HG02981 (cell line): ENCODE measurements around the gene AUH.
A peak's percentile ranks its signal among the peaks of the same experiment; 100 is the strongest.
"Not testable (repeated sequence)": the region's sequence is repeated elsewhere in the genome, so short reads cannot be mapped to it uniquely, and the experiment has no call there.

Experiments
- ATAC-seq: cut with Tn5 transposase; IDR thresholded peaks from one replicate; pipeline ENCODE4 v1.9.1; 2021; ENCODE audit warnings: mild to moderate bottlenecking, moderate library complexity; ENCODE audit not compliant: unreplicated experiment

AUH gene, protein sequence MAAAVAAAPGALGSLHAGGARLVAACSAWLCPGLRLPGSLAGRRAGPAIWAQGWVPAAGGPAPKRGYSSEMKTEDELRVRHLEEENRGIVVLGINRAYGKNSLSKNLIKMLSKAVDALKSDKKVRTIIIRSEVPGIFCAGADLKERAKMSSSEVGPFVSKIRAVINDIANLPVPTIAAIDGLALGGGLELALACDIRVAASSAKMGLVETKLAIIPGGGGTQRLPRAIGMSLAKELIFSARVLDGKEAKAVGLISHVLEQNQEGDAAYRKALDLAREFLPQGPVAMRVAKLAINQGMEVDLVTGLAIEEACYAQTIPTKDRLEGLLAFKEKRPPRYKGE

GRCh38 chr9:91361291-91362050 lies at the start of gene AUH:
Gene AUH (minus strand): TSS chr9:91361918. CDS start chr9:91361889, 29 bp downstream.
- peak; percentile 81 for ATAC-seq

- no peak for ATAC-seq
Observed at GRCh38 chr9:91411096-91411771, 49.5 kb upstream of the AUH start.

DNA sequence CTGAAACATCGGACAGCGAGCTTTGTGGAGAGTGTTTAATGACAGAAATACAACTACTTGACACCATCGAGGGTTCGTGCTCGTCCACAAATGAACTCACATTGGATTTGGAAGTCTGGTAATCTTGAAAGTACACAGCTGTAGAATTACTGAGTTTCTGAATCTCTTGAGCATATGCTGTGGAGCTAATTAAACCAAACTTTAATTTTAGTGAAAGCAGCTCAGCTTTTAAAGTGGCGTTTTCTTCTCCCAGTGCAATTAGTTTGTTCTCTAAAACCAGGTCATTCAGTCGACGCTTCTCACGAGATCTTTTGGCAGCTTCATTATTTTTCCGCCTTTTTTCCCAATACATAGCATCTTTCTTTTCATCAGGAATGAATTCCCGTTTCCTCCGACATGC lies 48.4 kb upstream of the AUH start:
- ATAC-seq, result no peak

GRCh38 chr9:91408475-91408874 lies 46.8 kb upstream of the AUH start:
- no peak for ATAC-seq

GRCh38 chr9:91407580-91408318 lies 46.0 kb upstream of the AUH start:
- no peak for ATAC-seq

DNA sequence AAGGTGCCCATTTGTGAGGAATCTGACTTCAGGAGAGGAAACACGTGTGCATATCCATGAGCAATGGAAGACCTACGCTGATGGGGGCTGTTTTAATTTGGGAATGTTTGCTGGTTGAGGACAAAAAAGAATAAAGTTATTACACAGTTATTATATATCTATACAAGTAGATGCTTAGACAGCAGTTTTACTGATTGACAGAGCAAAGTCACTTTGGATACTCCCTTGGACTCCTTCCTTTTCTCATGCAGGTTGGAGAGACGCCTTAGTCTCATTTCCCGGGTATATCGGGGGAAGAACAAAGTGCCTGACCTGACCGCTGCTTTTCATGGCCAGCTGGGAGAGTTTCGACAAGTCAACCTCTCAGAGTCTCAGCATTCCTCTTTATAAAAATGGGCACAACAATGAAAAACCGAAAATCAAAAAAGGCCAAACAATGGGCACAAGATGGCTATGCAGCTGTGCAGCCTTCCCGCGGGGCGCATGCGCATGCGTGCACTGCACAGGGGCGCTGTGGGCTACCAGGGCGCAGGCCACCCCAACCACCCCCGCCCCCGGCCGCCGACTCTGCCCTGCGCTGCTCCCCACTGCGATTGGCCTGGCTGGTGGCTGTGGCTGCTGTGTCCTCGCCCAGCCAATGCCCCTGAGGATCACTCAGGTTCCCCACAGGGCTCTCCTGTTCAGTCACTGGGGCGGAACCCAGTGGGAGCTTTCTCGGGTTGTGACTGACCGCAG lies 43.8 kb upstream of the AUH start:
- ATAC-seq, result no peak

- ATAC-seq, result no peak
Observed at GRCh38 chr9:91403665-91404543, 42.2 kb upstream of the AUH start.

DNA sequence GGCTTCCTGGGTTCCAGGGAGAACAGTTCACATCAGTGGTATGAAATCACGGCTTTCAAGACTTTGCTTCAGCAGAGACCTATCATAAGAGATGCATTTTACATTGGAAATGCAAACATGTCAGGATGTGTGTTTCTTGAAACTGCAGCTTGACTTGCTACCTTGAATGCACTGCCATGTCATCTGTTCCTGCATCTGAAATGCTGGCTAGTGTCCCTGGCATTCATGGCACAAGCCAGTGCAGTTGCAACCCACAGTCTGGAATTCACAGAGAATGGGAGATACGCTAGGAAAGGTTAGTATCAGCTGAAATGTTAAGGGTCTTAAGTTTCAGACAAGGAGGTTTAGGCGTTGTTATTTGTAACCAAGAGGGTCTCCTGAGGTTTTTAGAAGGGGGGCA lies 37.2 kb upstream of the AUH start:
- ATAC-seq, result no peak

GRCh38 chr9:91395553-91396471 lies 34.1 kb upstream of the AUH start:
- peak; percentile 71 for ATAC-seq

DNA sequence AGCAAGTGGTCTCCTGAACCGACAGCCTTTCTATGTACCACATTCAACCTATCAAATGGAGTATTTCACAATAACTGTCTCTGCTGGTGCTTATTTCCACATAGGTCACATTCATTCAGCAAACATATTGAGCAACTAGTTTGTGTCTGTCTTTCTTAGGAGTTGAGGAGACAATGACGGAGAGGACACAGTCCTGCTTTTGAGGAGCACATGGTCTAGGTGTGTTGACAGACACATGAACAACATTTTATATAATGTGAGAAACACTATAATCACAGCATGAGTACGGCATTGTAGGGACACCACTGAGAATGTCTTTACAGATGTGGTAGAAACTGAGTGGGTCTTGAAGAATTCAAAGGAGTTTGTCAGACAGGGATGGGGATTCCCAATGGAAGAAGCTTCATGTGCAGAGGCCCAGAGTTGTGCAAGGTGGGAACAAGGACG lies 33.4 kb upstream of the AUH start:
- no peak for ATAC-seq

DNA sequence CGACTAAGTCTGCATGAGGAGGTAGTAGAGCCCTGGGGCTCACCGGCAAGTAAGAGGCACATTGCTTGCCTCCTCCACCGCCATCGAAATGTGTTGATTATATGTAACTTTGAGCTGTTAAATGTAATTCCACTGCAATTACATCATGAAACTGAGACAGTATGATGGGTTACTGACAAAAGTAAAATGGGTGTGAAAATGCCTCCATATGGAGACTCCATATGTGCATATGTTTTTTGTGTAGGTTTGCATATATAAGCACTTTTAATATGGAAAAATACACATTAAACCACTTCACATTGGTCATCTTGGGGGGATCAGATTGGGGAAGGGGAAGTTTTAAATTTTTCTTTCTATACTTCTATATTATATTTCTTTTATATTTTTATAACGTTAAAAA lies 32.1 kb upstream of the AUH start:
- no peak for ATAC-seq

DNA sequence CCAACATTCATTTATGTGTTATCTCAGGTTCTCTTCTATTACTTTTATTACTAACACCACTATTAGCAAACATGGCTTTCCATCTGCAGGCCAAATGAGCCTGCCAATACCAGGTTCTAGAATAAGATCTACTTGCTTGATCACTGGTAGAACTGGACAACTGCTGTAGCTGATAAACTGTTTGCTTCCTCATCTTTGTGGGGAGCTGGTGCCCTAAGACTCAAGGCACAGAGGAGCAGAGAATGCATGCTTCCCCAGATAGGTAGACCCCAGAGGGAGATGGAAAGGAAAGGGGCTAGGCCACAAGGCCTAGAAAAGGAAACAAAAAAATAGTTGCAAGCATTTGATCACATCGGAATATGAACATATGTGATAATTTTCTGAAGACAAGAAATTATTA lies 30.7 kb upstream of the AUH start:
- no peak for ATAC-seq

- no peak for ATAC-seq
Observed at GRCh38 chr9:91391818-91392217, 30.1 kb upstream of the AUH start.

GRCh38 chr9:91391412-91391811 lies 29.7 kb upstream of the AUH start:
- ATAC-seq, result no peak

- not testable (repeated sequence) for ATAC-seq
Observed at GRCh38 chr9:91389686-91390085, 28.0 kb upstream of the AUH start.

GRCh38 chr9:91386765-91387164 lies 25.0 kb upstream of the AUH start:
- ATAC-seq, result no peak

DNA sequence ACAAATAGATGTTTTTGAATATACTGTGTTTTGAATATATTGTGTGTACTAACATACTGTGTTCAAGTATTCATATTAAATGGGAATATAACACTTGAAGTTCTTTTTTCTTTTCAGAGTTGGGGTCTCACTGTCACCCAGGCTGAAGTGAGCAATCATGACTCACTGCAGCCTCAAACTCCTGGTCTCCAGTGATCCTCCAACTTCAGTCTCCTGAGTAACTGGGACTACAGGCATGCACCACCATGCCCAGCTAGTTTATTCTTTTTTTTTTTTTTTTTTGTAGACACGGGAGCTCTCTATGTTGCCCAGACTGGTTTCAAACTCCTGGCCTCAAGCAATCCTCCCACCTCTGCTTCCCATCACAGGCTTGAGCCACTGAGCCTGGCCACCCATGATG lies 23.2 kb upstream of the AUH start:
- ATAC-seq, result no peak

GRCh38 chr9:91383577-91383976 lies 21.9 kb upstream of the AUH start:
- no peak for ATAC-seq
